ENCODE results near the gene LRRC59.

- TF ChIP-seq CTCF (IDR thresholded peaks at IDR 0.05; ENCODE audit: low read depth, low read length, missing input control) (no peak), EGR1 (IDR thresholded peaks at IDR 0.05; ENCODE audit: low read depth in 2 of 2) (no peak), SP1 (IDR thresholded peaks at IDR 0.05) (no peak), RAD21 (IDR thresholded peaks at IDR 0.05) (no peak), YY1 (IDR thresholded peaks at IDR 0.05) (no peak), FOXA1 (IDR thresholded peaks at IDR 0.05) (no peak), TAF1 (conservative IDR thresholded peaks at IDR 0.05) (no peak), REST (IDR thresholded peaks at IDR 0.05) (no peak), JUND (IDR thresholded peaks at IDR 0.05) (no peak)
- TF ChIP-seq, protein P1, sequence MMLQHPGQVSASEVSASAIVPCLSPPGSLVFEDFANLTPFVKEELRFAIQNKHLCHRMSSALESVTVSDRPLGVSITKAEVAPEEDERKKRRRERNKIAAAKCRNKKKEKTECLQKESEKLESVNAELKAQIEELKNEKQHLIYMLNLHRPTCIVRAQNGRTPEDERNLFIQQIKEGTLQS (IDR thresholded peaks at IDR 0.05): no peak
- TF ChIP-seq, protein P2, sequence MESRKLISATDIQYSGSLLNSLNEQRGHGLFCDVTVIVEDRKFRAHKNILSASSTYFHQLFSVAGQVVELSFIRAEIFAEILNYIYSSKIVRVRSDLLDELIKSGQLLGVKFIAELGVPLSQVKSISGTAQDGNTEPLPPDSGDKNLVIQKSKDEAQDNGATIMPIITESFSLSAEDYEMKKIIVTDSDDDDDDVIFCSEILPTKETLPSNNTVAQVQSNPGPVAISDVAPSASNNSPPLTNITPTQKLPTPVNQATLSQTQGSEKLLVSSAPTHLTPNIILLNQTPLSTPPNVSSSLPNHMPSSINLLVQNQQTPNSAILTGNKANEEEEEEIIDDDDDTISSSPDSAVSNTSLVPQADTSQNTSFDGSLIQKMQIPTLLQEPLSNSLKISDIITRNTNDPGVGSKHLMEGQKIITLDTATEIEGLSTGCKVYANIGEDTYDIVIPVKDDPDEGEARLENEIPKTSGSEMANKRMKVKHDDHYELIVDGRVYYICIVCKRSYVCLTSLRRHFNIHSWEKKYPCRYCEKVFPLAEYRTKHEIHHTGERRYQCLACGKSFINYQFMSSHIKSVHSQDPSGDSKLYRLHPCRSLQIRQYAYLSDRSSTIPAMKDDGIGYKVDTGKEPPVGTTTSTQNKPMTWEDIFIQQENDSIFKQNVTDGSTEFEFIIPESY (IDR thresholded peaks at IDR 0.05): no peak
These were observed 25.8 kb downstream of the LRRC59 start for GRCh38 chr17:50371526-50371925.

All from liver (tissue), 3 donors.